ENCODE results near the gene ROR2.
"Not testable (repeated sequence)": the region's sequence is repeated elsewhere in the genome, so short reads cannot be mapped to it uniquely, and the experiment has no call there.

Gene ROR2

DNA sequence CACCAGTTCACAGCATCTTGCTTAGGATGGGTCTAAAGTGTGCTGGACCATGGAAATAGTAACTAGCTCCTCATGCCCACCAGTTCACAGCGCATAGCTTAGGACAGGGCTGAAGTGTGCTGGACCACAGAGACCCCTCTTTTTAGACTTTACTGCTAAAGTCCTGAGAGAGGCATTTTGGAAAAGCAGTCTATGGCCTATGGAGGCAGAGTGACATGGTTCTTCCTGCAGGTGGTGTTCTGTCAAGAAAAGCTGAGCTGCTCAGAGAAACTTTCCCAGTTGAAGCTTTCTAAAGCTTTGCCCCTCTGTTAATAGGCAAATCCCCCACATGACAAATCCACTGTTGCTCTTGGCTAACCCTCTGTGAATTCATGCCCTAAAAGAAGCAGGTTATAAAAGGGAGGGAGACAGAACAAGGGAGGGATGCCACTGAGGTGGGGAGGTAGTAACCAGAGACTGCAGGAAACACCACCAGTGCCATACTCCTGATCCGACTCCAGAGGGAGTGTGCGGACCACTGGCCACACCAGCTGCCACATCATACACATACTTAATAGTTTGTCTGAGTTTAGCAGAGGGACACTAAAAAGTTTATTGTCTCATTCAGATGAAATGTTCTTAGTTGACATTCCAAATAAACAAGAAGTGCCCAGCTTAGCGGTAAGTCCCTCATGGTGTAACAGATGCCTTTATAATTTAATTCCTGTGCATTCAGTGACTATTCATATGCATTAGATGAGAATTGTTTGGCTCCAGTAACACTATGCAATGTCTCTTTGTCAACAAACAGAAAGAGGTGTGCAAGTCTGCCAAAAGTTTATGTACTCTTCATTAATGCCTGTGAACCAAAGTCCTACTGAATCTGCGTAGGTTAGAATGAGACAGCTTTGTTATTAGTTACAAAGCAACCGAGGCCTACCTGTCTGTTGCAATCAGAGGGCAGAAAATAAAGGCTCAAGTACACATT, 290.2 kb downstream of the ROR2 start:
- no peak for DNase-seq

DNA sequence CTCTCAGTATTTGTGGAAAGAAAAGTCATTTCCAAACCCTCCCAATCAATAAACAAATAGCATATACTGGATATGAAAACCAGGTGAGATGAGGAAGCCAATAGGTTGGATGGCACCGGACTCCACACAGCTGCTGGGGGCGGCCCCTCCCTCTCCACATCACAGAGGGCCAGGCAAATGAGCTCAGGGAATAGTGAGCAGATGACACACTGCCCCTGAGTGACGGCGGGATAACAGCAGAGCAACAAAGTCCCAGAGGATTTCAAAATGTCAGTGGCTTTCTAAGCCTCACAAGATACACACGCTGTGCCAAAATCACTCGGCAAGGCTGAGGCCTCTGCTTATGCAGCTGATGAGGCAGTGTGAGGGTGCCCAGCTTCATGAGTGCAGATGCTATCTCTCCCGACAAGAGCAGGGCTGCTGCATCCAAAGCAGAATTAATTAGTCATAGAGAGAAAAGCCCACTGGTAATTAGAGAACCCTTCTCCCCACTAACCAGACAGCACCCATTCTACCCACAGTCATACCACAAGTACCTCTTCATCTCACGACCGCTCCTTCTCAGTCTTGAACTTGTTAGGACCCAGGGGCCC, 291.4 kb downstream of the ROR2 start:
- no peak for DNase-seq

DNA sequence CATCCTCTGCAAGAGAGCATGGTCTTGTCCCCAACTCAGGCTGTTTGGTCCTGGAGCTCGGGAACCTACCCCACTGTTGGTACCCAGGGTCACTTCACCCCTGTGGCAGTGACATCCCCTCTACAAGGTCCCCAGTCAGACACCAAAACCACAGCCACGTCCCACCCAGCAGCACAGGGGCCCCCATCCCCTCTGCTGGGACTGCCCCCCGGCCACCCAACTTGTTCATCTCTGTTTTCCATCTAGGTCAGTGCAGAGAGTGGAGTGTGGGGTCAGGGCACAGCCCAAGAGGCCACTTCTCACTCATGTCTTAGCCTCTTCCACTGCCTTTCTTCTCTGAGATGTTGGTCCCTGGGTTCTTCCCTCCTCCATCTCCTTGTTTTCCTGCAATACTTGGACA, 292.5 kb downstream of the ROR2 start:
- no peak for DNase-seq

DNA sequence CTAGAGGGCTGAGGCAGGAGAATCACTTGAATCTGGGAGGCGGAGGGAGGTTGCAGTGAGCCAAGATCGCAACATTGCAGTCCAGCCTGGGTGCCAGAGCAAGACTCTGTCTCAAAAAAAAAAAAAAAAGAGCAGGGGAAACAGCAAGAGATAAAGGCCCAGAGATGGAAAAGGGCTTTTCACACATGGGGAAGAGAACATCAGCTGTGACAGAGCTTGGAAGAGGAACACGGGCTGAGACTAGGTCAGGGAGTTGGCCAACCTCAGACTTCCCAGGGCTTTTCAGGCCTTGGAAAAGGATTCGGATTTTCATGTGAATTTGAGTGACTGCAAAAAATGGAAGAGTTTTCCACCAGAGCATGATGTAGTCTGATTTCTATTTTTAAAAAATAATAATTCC, 294.4 kb downstream of the ROR2 start:
- DNase-seq, result no peak

DNA sequence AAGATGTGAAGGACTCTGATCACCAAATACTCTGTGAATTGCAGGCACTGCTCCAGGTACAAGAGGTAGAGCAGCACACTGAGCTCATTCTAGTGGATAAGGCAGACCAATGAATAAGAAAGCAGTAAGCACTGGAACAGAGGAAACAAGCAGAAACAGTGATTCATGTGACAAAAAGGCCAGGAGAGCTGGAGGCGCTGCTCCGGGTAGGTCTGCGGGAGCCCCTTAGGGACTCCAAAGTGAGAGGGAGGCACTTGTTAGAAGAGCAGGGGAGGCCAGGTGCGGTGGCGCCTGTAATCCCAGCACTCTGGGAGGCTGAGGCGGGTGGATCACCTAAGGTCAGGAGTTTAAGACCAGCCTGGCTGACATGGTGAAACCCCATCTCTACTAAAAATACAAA, 294.8 kb downstream of the ROR2 start:
- DNase-seq, result no peak

DNA sequence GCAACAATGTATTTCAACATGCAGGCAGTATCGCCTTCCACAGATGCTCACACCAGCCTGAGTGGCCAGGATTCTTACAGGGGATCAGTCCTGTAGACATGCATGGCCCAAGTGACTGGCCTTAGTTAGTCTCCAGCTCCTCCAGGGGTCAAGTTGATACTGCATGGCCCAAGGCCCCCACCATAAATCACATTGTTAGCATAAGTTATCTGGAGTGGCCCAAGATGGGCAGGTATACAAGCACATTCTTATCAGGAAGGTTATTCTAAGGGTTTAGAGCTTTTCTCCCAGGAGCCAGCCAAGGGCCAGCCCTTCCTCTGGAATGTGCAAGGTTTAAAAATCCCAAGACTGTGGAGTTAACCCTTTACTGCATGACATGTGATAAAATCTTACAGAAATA, 295.5 kb downstream of the ROR2 start:
- DNase-seq, result no peak

DNA sequence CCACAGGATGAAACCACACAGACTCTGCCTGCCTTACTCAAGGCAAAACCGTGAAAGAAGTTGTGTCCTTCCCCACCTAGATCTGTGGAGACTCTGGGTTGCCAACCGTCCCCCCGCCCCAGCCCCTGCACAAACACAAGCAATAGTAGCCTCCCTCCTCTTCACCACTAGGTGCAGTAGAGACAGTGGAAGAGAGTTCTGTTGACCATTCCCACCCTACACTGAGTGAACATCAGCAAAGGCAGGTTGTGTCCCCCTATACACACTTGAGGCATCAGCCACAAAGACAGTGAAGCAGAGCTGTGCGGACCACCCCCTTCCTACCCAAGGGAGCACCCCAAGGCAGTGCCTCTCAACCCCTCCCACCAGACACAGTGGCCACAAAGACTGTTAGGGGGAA, 302.7 kb downstream of the ROR2 start:
- no peak for DNase-seq

DNA sequence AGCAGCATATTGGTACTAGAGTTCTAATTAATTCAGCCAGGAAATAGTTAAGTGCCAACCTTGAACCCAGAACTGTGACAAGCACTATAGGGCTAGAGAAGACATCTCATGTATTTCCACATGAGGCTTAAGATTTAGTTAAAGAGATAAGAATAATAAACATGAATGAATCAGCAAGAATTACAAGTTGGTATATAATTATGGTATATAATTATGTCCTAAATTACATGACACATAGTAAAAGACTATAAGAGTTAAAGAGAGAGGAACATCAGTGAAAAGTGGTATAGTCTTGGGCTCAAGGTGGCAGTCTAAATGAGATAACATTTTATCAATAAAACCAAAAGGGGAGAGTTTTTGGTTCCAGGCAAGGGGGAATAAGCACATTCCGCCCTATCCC, 303.3 kb downstream of the ROR2 start:
- no peak for DNase-seq

DNA sequence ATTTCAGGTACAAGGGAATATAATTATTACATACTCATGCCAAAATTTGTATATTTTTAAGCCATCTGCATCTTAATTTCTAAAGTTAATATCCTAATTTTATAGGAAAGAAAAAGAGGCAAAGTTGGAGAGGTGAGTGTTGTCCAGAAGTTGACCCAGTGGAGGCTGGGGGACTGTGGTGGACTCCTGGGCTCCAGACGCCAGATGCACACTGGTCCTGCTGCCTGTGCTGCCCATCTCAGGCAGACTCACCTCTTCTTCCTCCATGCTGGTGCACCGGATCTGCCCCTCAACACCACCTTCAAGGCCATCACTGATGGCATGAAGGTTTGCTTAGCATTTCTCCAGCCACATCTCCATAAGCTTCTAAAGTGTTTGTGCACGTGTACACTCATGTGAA, 305.6 kb downstream of the ROR2 start:
- DNase-seq, result no peak

DNA sequence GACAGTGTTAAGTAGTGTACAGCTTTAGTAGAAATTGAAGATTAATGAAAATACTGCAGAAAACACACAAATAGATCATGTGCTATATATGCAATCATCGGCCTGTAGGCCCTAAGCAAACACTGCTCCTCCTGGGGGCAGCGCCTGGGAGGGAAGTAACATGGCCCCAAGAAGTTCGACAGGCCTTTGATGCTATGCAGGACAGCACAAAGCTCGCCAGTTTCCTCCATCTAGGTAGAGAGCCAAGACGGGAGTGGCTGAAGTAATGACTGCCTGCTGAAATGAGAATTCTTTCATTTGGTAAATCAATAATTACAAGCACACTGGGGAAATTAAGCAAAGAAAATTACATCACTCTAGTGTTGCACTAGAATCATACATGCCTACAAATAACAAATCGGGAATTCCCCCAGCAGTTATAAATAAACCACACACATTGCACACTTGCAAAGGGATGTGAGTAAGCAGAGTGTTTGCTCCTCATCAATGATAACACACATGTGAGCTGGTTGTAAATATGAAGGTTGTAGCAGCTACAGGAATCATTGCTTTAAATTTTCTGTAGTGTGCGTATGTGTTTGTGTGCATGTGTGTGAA, 306.4 kb downstream of the ROR2 start:
- DNase-seq, result no peak

DNA sequence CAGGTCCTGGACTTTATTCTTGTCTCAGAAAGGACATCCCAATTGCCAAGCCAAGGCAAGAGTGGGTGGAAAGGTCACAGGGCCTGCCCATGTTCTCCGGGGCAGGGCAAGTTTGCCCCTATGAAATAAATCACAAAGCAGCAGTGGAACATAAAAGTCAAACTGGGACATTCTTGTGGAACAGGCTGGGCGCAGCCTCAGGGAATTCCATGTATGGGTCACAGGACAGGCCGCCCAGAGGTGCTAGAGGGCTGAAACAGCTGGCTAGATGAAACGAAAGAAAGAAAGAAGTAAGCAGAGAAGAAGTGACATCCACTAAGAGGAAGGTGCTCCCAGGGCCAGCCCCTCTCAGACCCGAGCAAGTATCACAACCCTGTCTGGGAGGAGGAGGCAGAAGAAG, 307.3 kb downstream of the ROR2 start:
- DNase-seq, result no peak

DNA sequence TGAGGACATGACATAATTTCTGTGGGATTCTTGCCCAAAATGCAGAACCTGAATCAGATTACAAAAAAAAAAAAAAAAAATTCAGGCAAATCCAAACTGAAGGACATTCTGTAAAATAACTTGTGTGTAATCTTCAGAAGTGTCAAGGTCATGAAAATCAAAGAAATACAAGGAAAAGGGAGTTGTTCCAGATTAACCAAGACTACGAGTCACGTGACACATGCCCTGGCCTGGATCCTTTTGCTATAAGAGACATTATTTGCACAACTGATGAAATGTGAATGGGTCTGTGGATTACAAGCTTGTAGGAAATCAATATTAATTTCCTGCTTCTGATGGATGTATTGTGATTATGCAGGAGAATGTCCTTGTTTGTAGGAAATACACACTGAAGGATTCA, 309.6 kb downstream of the ROR2 start:
- DNase-seq, result no peak

DNA sequence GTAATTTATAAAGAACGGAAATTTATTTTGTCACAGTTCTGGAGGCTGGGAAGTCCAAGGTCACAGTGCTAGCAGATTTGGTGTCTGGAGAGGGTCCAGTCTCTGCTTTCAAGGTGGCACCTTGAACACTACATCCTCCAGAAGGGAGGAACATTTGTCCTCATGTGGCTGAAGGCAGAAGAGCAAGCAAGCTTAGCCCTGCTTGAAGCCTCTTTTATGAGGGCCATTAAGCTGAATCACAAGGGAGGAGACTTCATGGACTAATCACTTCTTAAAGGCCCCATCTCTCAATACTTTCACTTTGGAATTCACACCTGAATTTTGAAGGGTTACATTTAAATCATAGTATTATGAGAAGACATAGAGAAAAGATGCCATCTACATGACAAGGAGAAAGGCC, 311.0 kb downstream of the ROR2 start:
- DNase-seq, result no peak

DNA sequence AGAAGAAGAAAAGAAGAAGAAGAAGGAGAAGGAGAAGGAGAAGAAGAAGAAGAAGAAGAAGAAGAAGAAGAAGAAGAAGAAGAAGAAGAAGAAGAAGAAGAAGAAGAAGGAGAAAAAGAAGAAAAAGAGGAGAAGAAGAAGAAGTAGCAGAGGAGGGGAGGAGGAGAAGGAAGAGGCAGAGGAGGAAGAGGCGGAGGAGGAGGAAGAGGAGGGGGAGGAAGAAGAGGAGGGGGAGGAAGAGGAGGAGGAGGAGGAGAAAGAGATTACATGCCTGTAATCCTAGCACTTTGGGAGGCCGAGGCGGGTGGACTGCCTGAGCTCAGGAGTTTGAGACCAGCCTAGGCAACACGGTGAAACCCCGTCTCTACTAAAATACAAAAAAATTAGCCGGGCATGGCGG, 315.2 kb downstream of the ROR2 start:
- not testable (repeated sequence) for DNase-seq

DNA sequence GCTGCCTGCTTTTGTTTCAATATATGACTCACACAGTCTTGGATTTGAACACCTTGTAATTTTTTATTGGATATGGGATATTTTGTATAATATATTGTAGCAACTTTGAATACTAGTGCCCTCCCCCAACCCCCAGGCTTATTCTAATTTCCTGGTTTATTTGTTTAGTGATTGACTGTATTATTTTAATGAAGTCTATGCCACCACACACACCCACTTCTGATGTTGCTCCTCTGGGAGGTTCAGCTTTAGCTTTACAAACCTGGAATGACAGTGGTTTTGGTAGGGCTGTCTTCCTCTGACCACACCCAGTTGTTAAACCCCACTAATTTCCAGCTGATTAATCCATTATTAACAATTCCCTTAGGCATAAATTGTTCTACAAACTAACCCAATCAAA, 320.3 kb downstream of the ROR2 start:
- no peak for DNase-seq

DNA sequence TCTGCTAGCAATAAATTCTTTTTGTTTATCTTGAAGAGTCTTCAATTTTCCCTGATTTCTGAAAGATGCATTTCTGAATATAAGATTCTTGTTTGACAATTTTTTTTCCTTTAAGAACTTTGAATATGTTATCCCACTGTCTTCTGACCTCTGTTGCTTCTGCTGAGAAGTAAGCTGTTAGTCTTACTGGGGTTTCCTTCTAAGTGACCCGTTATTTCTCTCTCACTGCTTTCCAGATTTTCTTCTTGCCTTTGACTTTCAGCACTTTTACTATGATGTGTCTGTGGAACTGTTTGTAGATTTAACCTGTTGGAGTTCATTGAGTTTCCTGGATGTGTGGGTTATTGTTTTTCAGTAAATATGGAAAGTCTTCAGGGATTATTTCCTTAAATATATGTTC, 321.1 kb downstream of the ROR2 start:
- no peak for DNase-seq

DNA sequence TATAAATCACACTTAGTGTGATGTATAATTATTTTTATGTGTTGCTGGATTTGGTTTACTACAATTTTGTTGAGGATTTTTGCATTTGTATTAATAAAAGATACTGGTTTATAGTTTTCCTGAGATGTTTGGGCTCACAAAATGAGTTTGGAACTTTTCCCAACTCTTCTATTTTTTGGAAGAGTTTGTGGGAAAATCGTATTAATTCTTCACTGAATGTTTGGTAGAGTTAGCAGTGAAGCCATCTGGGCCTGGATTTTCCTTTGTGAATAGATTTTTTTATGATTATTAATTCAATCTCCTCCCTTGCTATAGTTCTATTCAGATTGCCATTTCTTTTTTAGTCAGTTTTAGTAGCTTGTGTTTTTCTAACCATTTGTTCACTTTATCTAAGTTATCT, 324.7 kb downstream of the ROR2 start:
- DNase-seq, result no peak

DNA sequence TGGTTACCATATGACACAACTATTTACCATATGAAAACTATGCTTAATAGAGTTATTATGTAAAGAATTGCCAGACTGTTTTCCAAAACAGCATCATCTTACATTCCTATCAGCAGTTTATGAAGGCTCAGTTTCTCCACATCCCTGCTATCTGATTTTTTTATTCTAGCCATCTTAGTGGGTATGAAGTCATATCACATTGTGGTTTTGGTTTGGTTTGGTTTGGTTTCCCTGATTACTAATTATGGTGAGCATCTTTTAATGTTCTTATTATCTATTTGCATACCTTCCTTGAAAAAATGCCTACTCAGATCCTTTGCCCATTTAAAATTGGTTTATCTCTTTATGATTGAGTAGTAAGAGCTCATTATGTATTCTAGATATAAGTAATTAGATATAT, 327.0 kb downstream of the ROR2 start:
- no peak for DNase-seq

DNA sequence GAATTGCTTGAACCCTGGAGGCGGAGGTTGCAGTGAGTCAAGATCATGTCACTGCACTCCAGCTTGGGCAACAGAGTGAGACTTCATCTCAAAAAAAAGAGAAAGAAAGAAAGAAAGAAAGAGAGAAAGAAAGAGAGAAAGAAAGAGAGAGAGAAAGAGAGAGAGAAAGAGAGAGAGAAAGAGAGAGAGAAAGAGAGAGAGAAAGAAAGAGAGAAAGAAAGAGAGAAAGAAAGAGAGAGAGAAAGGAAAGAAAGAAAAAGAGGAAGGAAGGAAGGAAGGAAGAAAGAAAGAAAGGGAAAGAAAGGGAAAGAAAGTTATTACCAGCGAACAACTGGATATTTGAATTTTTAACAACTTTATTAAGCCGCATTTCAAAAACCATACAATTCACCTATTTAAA, 327.9 kb downstream of the ROR2 start:
- not testable (repeated sequence) for DNase-seq

DNA sequence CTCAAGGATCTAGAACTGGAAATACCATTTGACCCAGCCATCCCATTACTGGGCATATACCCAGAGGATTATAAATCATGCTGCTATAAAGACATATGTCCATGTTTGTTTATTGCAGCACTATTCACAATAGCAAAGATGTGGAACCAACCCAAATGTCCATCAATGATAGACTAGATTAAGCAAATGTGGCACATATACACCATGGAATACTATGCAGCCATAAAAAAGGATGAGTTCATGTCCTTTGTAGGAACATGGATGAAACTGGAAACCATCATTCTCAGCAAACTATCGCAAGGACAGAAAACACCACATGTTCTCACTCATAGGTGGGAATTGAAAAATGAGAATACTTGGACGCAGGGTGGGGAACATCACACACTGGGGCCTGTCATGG, 336.0 kb downstream of the ROR2 start:
- not testable (repeated sequence) for DNase-seq

DNA sequence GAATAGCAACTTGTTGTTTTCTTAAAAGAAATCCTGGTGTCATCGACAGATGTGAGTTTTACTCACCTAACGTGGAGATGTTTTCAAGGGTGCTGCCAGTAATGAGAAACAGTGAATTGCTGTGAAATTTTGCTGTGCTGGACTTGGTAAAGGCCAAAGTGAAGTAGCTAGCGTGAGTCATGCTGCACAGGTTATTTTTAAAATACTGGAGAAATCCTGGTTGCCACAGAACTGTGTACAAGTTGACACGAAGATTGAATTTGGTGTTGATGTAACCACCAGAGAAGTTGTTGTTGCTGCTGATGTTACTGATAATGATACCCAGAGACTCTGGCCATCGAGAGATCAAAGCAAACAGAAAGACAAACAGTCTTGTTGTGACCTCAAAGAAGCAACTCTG, 338.4 kb downstream of the ROR2 start:
- DNase-seq, result no peak

DNA sequence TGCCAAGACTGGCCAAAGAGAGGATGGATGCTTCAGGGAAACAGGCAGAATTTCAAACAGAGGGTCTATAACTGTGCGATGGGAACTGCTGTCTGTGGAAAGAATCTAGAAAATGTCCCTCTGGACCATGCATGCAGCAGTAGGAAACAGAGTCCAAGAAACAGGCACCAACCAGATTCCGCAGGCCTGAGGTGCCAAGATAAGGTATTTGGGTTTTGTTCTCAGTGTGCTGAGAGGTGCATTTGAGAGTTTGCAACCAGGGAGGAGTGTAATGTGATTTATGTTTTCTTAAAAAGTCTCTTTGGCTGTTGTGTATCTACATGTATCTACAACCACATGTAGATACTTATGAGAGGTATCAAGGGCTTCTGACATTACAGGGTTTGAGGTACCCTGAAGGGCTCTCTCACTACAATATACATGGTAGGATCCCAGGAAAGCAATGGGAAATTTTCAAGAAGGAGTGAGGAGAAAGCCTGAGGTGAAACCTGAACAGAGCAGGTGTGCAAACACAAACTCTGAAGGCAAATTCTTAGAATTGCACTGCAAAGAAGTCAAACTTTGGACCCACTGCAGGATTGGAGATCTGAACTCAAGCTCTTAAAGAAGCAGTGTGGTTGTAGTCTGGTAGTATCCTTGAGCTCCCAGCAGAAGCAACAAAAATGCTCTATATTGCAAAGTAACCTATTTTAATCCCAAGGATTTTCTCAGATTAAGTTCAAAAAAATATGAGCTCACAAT, 343.6 kb downstream of the ROR2 start:
- DNase-seq, result no peak

DNA sequence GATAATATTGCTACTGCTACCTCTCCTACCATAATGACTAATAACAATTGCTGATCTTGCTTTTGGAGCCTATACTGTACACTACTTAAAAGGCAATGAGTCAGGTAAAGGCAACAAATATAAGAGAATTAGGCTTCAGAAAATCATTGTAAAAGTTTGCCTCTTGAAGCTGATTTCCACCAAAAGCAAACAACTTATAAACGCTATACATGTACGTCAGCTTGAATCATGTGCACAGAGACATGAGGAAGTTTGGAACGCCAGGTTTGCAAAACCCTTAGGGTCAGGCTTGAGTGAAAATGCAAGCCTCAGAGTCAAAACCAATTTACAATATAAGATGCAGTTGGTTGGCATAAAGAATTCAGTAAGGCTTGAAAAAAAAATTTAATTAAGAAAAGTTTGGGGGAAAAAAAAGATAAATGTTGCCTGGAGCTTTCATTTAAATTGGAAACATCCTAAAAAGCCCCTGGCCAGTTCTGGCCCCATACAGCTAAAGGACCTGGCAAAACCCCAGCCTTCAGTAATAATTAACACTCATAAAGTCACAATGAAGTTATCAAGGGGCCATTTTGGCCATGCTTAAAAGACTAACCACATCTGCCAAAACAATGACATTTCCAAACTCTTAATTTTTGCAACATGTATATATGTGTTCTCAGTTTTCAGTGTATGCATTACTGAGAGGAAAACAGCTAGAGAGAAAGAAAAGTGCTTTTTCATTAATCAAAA, 345.4 kb downstream of the ROR2 start:
- no peak for DNase-seq
